Stomach smooth muscle (tissue), 2 donors: ENCODE data around the gene KBTBD3.
"Not testable (repeated sequence)": the region's sequence is repeated elsewhere in the genome, so short reads cannot be mapped to it uniquely, and the experiment has no call there.

Experiments used
- H3K27ac ChIP-seq: one replicate; pipeline ENCODE4 v1.7.0; 2013; ENCODE audit warnings: mild to moderate bottlenecking, low read length, inconsistent platforms
- H3K27me3 ChIP-seq, 2 donors: one replicate each; pipeline ENCODE4 v1.7.0; 2013; ENCODE audit warnings: low read length in 2 of 2; ENCODE audit not compliant: insufficient read depth in 2 of 2, control insufficient read depth in 1 of 2
- H3K36me3 ChIP-seq, 2 donors: one replicate each; pipeline ENCODE4 v1.7.0; 2013; ENCODE audit warnings: low read length in 2 of 2; ENCODE audit not compliant: control insufficient read depth in 2 of 2, insufficient read depth in 2 of 2
- H3K4me1 ChIP-seq: one replicate; pipeline ENCODE4 v1.7.0; 2013; ENCODE audit warnings: low read length; ENCODE audit not compliant: control insufficient read depth, insufficient read depth
- H3K4me3 ChIP-seq, 2 donors: one replicate each; pipeline ENCODE4 v1.7.0; 2013; ENCODE audit warnings: low read length in 2 of 2
- H3K9ac ChIP-seq, 2 donors: one replicate each; pipeline ENCODE4 v1.7.0; 2013; ENCODE audit warnings: low read length in 2 of 2, mild to moderate bottlenecking in 1 of 2
- H3K9me3 ChIP-seq, 2 donors: one replicate each; pipeline ENCODE4 v1.7.0; 2013; ENCODE audit warnings: low read length in 2 of 2; ENCODE audit not compliant: control insufficient read depth in 2 of 2
- donor health status: healthy.
- donor health status: Pancreatic carcinoma.

KBTBD3 gene

DNA sequence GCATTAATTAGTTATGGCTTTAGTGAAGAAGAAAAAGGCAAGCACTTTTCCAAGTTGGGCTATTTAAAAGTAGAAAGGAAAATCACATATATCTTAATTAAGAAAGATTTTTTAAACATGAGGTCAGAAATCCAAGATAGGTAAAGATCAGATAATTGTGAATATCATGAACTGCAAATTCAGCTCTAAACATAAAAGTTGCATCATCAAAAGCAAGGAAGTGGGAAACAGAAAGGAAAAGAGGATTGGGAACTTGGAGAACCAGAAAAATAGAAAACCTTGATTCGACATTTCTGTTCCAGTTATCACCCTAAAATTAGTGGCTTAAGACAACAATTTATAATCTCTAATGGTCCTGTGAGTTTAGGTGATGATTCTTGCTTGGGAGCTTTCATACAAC, 17.5 kb downstream of the KBTBD3 start:
- Histone ChIP-seq H3K27ac (no peak overlapping the region), H3K4me1 (no peaks in the 10 kb centered on the region), H3K36me3 (no peaks in the 10 kb centered on the region), H3K27me3 (no peaks in the 10 kb centered on the region), H3K4me3 (no peak overlapping the region), H3K9me3 (no peaks in the 10 kb centered on the region), H3K9ac (no peak overlapping the region)

- not testable (repeated sequence) for H3K9me3 ChIP-seq, H3K4me1 ChIP-seq, H3K4me3 ChIP-seq, H3K9ac ChIP-seq, H3K27me3 ChIP-seq, H3K36me3 ChIP-seq, H3K27ac ChIP-seq
Observed at GRCh38 chr11:106058377-106058776, 18.8 kb downstream of the KBTBD3 start.

DNA sequence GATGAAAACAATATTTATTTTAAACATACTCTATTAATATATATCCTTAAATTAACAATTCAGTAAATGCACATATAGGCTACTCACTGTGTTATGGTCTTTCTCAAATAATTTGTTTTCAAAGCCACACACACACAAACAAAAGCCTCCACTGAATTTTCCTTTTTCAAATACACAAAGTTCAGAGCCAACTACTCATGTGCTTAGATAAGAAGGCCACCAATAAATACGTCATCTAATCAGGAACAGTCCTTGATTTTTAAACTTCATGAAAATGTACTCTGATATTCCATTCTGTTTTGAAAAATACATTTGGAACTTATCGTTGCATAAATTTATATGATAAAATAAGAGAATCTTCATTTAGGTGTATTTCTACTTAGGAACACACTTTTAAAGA, 26.0 kb downstream of the KBTBD3 start:
- no peak overlapping the region for H3K27ac ChIP-seq
- no peaks in the 10 kb centered on the region for H3K9me3 ChIP-seq
- no peaks in the 10 kb centered on the region for H3K4me1 ChIP-seq
- H3K9ac ChIP-seq, result no peak overlapping the region
- no peaks in the 10 kb centered on the region for H3K36me3 ChIP-seq
- no peak overlapping the region for H3K4me3 ChIP-seq
- no peaks in the 10 kb centered on the region for H3K27me3 ChIP-seq

- Histone ChIP-seq H3K9me3 (no peaks in the 10 kb centered on the region), H3K36me3 (no peaks in the 10 kb centered on the region), H3K4me3 (no peak overlapping the region), H3K27ac (no peak overlapping the region), H3K27me3 (no peaks in the 10 kb centered on the region), H3K4me1 (no peaks in the 10 kb centered on the region), H3K9ac (no peak overlapping the region)
Observed at GRCh38 chr11:106049727-106050476, 27.2 kb downstream of the KBTBD3 start.

GRCh38 chr11:106047631-106048030, 29.5 kb downstream of the KBTBD3 start:
- Histone ChIP-seq H3K4me1 (no peaks in the 10 kb centered on the region), H3K9ac (no peak overlapping the region), H3K4me3 (no peak overlapping the region), H3K9me3 (no peaks in the 10 kb centered on the region), H3K36me3 (no peaks in the 10 kb centered on the region), H3K27me3 (no peaks in the 10 kb centered on the region), H3K27ac (no peak overlapping the region)

DNA sequence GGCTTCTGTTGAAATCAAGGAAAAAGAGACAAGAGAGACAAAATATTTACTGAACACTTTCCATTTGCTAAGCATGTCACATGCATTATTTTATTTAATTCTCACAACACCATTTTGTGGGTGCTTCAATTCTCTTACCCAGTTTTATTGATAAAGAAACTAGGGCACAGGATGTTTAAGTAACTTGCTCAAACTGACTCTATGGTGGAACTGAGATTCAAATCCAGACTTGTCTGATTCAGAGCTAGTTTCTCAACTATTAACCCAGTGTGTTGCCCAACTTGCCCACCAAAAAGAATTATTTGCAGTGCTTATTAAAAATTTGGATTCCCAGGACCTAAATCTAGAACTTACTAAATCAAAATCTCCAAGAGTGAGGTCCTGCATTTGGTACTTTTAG, 33.6 kb downstream of the KBTBD3 start:
- Histone ChIP-seq H3K9ac (no peak overlapping the region), H3K9me3 (no peaks in the 10 kb centered on the region), H3K27me3 (no peaks in the 10 kb centered on the region), H3K4me3 (no peak overlapping the region), H3K36me3 (no peaks in the 10 kb centered on the region), H3K4me1 (no peaks in the 10 kb centered on the region), H3K27ac (no peak overlapping the region)

DNA sequence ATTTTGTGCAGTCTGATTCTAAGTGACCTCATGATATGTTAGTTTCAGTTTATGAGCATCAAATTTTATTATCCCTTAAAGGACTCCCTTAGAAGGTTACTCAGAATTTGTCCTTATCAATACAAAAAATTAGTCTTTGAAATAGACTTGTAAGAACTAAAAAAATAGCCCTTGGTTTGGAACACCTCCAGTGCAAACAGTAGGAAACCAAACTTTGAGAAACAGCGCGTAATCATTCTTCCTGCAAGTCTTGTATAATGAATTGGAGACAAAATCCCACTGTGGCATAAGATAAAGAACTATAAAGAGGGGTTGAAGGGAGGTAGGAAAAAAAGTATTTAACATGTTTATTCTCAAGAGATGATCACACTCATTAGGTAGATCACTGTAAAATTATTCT, 44.3 kb downstream of the KBTBD3 start:
- H3K4me3 ChIP-seq, result no peak overlapping the region

DNA sequence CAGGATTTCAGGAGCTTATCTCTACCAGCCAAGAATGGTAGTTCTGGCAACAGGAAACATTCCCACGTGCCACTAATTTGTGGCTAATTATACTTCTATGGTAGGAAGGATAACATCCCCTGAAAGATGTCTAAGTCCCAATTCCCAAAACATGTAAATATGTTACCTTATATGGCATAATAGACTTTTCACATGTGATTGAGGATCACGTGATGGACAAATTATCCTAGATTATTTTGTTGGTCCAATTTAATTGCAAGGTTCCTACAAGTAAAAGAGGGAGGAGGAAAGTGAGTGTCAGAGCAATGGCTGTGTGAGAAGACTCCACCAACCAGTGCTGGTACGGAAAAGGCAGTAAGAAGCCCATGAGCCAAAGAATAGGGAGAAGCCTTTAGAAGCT, 45.2 kb downstream of the KBTBD3 start:
- no peak overlapping the region for H3K27ac ChIP-seq
- no peaks in the 10 kb centered on the region for H3K9me3 ChIP-seq
- no peaks in the 10 kb centered on the region for H3K36me3 ChIP-seq
- H3K4me1 ChIP-seq, result no peaks in the 10 kb centered on the region
- no peak overlapping the region for H3K4me3 ChIP-seq
- H3K9ac ChIP-seq, result no peak overlapping the region
- no peaks in the 10 kb centered on the region for H3K27me3 ChIP-seq

More for the DNA sequence above, 44.3 kb downstream of the KBTBD3 start:
- Histone ChIP-seq H3K9ac (no peak overlapping the region), H3K27ac (no peak overlapping the region), H3K27me3 (no peaks in the 10 kb centered on the region), H3K9me3 (no peaks in the 10 kb centered on the region), H3K36me3 (no peaks in the 10 kb centered on the region), H3K4me1 (no peaks in the 10 kb centered on the region)

- Histone ChIP-seq H3K4me3 (no peak overlapping the region), H3K27ac (no peak overlapping the region), H3K27me3 (no peaks in the 10 kb centered on the region), H3K9ac (no peak overlapping the region), H3K36me3 (no peaks in the 10 kb centered on the region), H3K9me3 (no peaks in the 10 kb centered on the region), H3K4me1 (no peaks in the 10 kb centered on the region)
Observed at GRCh38 chr11:106031202-106031810, 45.8 kb downstream of the KBTBD3 start.

DNA sequence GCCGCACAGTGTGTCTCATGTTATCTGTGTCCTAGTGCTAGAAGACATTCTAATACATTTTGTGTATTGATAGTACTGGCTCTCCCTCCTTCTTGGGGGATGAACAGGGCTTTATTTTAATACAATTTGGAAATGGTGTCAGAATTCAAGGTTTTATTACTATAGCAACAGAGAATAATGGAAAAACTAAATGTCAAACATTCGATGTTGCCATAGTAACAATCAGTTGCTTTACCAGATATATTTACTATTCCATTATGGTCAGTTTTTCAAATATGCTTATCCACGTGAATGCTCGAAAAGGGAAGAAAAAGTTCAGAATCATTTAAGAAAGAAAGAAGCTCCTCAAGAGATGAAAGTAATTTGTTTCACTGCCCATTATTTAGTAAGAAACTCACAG, 46.5 kb downstream of the KBTBD3 start:
- H3K9me3 ChIP-seq, result no peaks in the 10 kb centered on the region
- H3K27me3 ChIP-seq, result no peaks in the 10 kb centered on the region
- no peak overlapping the region for H3K4me3 ChIP-seq
- no peaks in the 10 kb centered on the region for H3K36me3 ChIP-seq
- H3K27ac ChIP-seq, result no peak overlapping the region
- no peaks in the 10 kb centered on the region for H3K4me1 ChIP-seq
- H3K9ac ChIP-seq, result no peak overlapping the region

DNA sequence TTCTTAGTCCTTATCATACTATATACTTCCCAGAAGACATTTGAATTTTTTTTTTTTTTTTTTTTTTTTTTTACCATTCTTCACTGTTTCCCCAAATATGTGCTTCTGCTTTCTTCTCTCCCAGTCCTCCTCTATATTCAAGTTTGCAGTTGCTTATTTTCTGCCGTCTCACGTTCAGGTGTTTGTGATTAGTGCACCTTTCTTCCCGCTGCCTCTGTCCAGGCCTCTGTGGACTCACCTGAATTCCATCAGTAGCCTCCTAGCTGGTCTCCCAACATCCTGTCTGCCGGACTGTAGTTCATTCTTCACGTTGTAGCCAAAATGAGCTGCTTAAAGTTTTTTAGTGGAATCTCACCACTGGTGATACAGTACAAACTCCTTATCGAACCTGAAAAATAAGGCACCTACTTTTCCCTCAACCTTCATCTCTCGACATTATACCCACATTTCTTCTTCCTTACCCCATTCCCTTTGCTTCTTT, 54.3 kb downstream of the KBTBD3 start:
- no peaks in the 10 kb centered on the region for H3K36me3 ChIP-seq
- no peaks in the 10 kb centered on the region for H3K9me3 ChIP-seq
- no peaks in the 10 kb centered on the region for H3K27me3 ChIP-seq
- peak overlapping the region; percentile 84 to 86 for H3K4me3 ChIP-seq
- peak overlapping the region; percentile 63 for H3K27ac ChIP-seq
- peak overlapping the region; percentile 24 to 55 for H3K9ac ChIP-seq
- no peaks in the 10 kb centered on the region for H3K4me1 ChIP-seq
